Measurements from ENCODE around the gene RYR2. TPM values are rescaled to one million over a fixed set of nuclear protein-coding genes. Genes with fewer than 3 reads are reported as not detected.

The RYR2 gene
- total and polyA plus RNA-seq, 8 donors = 0.25 to 33.5 (median 2.5) TPM

- H3K27ac ChIP-seq = no peak overlapping the region
- H3K4me1 ChIP-seq = no peaks in the 10 kb centered on the region
- WGBS, 5 donors = 0 to 61% (median 37%) methylated on average over 2 of the region's 2 CpGs
- H3K4me3 ChIP-seq = no peak overlapping the region
- TF ChIP-seq EP300 (IDR thresholded peaks at IDR 0.05) (no peak), CTCF (IDR thresholded peaks at IDR 0.05) (no peak), POLR2A (IDR thresholded peaks at IDR 0.05) (no peak), POLR2AphosphoS5 (IDR thresholded peaks at IDR 0.05) (no peak)
- DNase-seq = no peak
- intact Hi-C loops (cut with DNase I; ENCODE audit: low total_unique reads) = no loop called here
- no peaks in the 10 kb centered on the region for H3K36me3 ChIP-seq
- H3K9me3 ChIP-seq = no peaks in the 10 kb centered on the region
- no peaks in the 10 kb centered on the region for H3K27me3 ChIP-seq
These were observed 430.0 kb downstream of the RYR2 start for GRCh38 chr1:237471956-237472355.

GRCh38 chr1:237473854-237474253 lies 431.9 kb downstream of the RYR2 start:
- intact Hi-C loops (cut with DNase I; ENCODE audit: low total_unique reads) = no loop called here
- TF ChIP-seq EP300 (IDR thresholded peaks at IDR 0.05) = no peak
- TF ChIP-seq POLR2AphosphoS5 (IDR thresholded peaks at IDR 0.05) = no peak
- no peak for TF ChIP-seq CTCF (IDR thresholded peaks at IDR 0.05)
- no peak for TF ChIP-seq POLR2A (IDR thresholded peaks at IDR 0.05)
- Histone ChIP-seq H3K36me3 (no peaks in the 10 kb centered on the region), H3K4me3 (no peak overlapping the region), H3K9me3 (no peaks in the 10 kb centered on the region), H3K4me1 (no peaks in the 10 kb centered on the region), H3K27ac (no peak overlapping the region), H3K27me3 (no peaks in the 10 kb centered on the region)
- DNase-seq = no peak
- WGBS, 5 donors = 81 to 91% (median 84%) methylated on average over 5 of the region's 5 CpGs

GRCh38 chr1:237478082-237478481 lies 436.1 kb downstream of the RYR2 start:
- Histone ChIP-seq H3K9me3 (no peaks in the 10 kb centered on the region), H3K27ac (no peak overlapping the region), H3K27me3 (no peaks in the 10 kb centered on the region), H3K4me3 (no peak overlapping the region), H3K4me1 (no peaks in the 10 kb centered on the region), H3K36me3 (no peaks in the 10 kb centered on the region)
- TF ChIP-seq POLR2A (IDR thresholded peaks at IDR 0.05) (no peak), EP300 (IDR thresholded peaks at IDR 0.05) (no peak), CTCF (IDR thresholded peaks at IDR 0.05) (no peak), POLR2AphosphoS5 (IDR thresholded peaks at IDR 0.05) (no peak)
- 75 to 84% (median 77%) methylated on average over 4 of the region's 4 CpGs for WGBS, 5 donors
- DNase-seq = no peak
- intact Hi-C loops (cut with DNase I; ENCODE audit: low total_unique reads) = no loop called here

GRCh38 chr1:237478842-237479241 lies 436.9 kb downstream of the RYR2 start:
- H3K4me1 ChIP-seq = no peaks in the 10 kb centered on the region
- intact Hi-C loops (cut with DNase I; ENCODE audit: low total_unique reads) = no loop called here
- WGBS, 5 donors = 75 to 94% (median 77%) methylated on average over 3 of the region's 3 CpGs
- no peak overlapping the region for H3K4me3 ChIP-seq
- TF ChIP-seq CTCF (IDR thresholded peaks at IDR 0.05) (no peak), POLR2AphosphoS5 (IDR thresholded peaks at IDR 0.05) (no peak), POLR2A (IDR thresholded peaks at IDR 0.05) (no peak), EP300 (IDR thresholded peaks at IDR 0.05) (no peak)
- DNase-seq = no peak
- no peaks in the 10 kb centered on the region for H3K27me3 ChIP-seq
- H3K36me3 ChIP-seq = no peaks in the 10 kb centered on the region
- no peaks in the 10 kb centered on the region for H3K9me3 ChIP-seq
- H3K27ac ChIP-seq = no peak overlapping the region
